Stimulated activated naive CD4-positive, alpha-beta T cell treated with Interleukin-2 at 50 U/mL for 16 hours (primary cell): ENCODE data around the gene FOXI3.

Experiments used
- DNase-seq: peaks from one replicate; lab custom pipeline; 2025; lab: John Stamatoyannopoulos, UW

The FOXI3 gene

GRCh38 chr2:88452565-88452905, at the start of gene FOXI3:
FOXI3 (minus strand) TSS chr2:88452693; CDS start chr2:88452535, 158 bp downstream.
- no peak for DNase-seq

GRCh38 chr2:88500691-88501090, 48.2 kb upstream of the FOXI3 start:
- no peak for DNase-seq

- DNase-seq: no peak
Observed at GRCh38 chr2:88499204-88499603, 46.7 kb upstream of the FOXI3 start.

- DNase-seq: no peak
Observed at GRCh38 chr2:88493481-88493880, 41.0 kb upstream of the FOXI3 start.

- no peak for DNase-seq
Observed at GRCh38 chr2:88492002-88492401, 39.5 kb upstream of the FOXI3 start.

- DNase-seq: no peak
Observed at GRCh38 chr2:88489181-88489580, 36.7 kb upstream of the FOXI3 start.

- no peak for DNase-seq
Observed at GRCh38 chr2:88483200-88483599, 30.7 kb upstream of the FOXI3 start.

GRCh38 chr2:88481691-88482336, 29.3 kb upstream of the FOXI3 start:
- no peak for DNase-seq

GRCh38 chr2:88472811-88473210, 20.3 kb upstream of the FOXI3 start:
- no peak for DNase-seq

GRCh38 chr2:88471083-88471942, 18.8 kb upstream of the FOXI3 start:
- DNase-seq: no peak

GRCh38 chr2:88469202-88470114, 17.0 kb upstream of the FOXI3 start:
- no peak for DNase-seq

GRCh38 chr2:88464153-88464552, 11.7 kb upstream of the FOXI3 start:
- DNase-seq: no peak

- no peak for DNase-seq
Observed at GRCh38 chr2:88458633-88459032, 6.1 kb upstream of the FOXI3 start.

- no peak for DNase-seq
Observed at GRCh38 chr2:88452980-88453582, 588 bp upstream of the FOXI3 start.

GRCh38 chr2:88451811-88452564, 505 bp downstream of the FOXI3 start:
- no peak for DNase-seq

- no peak for DNase-seq
Observed at GRCh38 chr2:88450925-88451810, 1.3 kb downstream of the FOXI3 start.

GRCh38 chr2:88450186-88450585, 2.3 kb downstream of the FOXI3 start:
- no peak for DNase-seq

GRCh38 chr2:88448248-88448647, 4.2 kb downstream of the FOXI3 start:
- DNase-seq: no peak

GRCh38 chr2:88443353-88443938, 9.0 kb downstream of the FOXI3 start:
- DNase-seq: no peak

- DNase-seq: no peak
Observed at GRCh38 chr2:88442473-88442872, 10.0 kb downstream of the FOXI3 start.
